Ascending aorta (tissue), 2 donors: ENCODE data around the gene OR5T3. TPM values are rescaled to one million over a fixed set of nuclear protein-coding genes. Genes with fewer than 3 reads are reported as not detected.
"Not testable (repeated sequence)": the region's sequence is repeated elsewhere in the genome, so short reads cannot be mapped to it uniquely, and the experiment has no call there.

ENCODE experiments used
- DNase-seq, 2 donors: peaks; one replicate each; pipeline ENCODE4 v3.0.0-alpha.2; 2019; ENCODE audit warnings: low spot score in 2 of 2
- H3K27ac ChIP-seq, 2 donors: fragments of 200-600 bp; sonication (generic); one replicate each; pipeline ENCODE4 v1.5.1; 2016 to 2017; ENCODE audit warnings: mild to moderate bottlenecking in 1 of 2
- H3K27me3 ChIP-seq: fragments of 200-600 bp; sonication (generic); one replicate; pipeline ENCODE4 v1.5.1; 2017
- H3K36me3 ChIP-seq, 2 donors: fragments of 200-600 bp; sonication (generic); one replicate each; pipeline ENCODE4 v1.5.1; 2016
- H3K4me1 ChIP-seq, 2 donors: fragments of 200-600 bp; sonication (generic); one replicate each; pipeline ENCODE4 v1.5.1; 2016 to 2017; ENCODE audit warnings: mild to moderate bottlenecking in 1 of 2
- H3K4me3 ChIP-seq, 2 donors: fragments of 200-600 bp; sonication (generic); one replicate each; pipeline ENCODE4 v1.5.1; 2016 to 2017; ENCODE audit warnings: mild to moderate bottlenecking in 1 of 2
- H3K9me3 ChIP-seq, 2 donors: fragments of 200-600 bp; sonication (generic); one replicate each; pipeline ENCODE4 v1.5.1; 2016
- intact Hi-C: fragments of 100-400 bp; cut with DNase I; formaldehyde crosslinking; loops from one replicate; pipeline ENCODE4 v1.15.1; 2023
- total RNA-seq: library from RNA; depleted of rRNA; stranded (reverse); fragments of >200 nt; gene quantifications from one replicate; pipeline ENCODE4 v1.1.0, GENCODE V29; 2016
- TF ChIP-seq, protein P1 (sequence below), 3 experiments: fragments of 200-600 bp in 2 of 3; fragments of 450-650 bp in 1 of 3; sonication (generic) in 2 of 3; IDR thresholded peaks; one replicate each; pipeline ENCODE4 v1.5.1; 2016 to 2019; ENCODE audit warnings: antibody characterized with exemption in 3 of 3, mild to moderate bottlenecking in 1 of 3, moderate library complexity in 1 of 3

The OR5T3 gene
- not detected for total RNA-seq

DNA sequence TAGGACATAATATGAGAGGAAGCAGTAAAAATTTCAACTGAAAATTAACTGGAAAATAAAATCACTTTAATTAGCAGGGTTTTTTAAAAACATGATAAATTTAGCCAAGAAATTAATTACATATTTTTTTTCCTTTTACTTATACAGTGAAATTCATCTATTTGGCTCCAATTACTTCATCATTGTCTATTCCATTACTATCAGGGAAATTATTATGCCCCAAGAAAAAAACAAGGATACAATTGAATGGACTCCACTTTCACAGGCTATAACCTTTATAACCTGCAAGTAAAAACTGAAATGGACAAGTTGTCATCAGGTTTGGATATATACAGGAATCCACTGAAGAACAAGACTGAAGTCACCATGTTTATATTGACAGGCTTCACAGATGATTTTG, at the start of gene OR5T3:
OR5T3 (plus strand) TSS at position 301 of the 400 bp plus-strand sequence; CDS start at position 301, 0 bp downstream.
- TF ChIP-seq, protein P1, sequence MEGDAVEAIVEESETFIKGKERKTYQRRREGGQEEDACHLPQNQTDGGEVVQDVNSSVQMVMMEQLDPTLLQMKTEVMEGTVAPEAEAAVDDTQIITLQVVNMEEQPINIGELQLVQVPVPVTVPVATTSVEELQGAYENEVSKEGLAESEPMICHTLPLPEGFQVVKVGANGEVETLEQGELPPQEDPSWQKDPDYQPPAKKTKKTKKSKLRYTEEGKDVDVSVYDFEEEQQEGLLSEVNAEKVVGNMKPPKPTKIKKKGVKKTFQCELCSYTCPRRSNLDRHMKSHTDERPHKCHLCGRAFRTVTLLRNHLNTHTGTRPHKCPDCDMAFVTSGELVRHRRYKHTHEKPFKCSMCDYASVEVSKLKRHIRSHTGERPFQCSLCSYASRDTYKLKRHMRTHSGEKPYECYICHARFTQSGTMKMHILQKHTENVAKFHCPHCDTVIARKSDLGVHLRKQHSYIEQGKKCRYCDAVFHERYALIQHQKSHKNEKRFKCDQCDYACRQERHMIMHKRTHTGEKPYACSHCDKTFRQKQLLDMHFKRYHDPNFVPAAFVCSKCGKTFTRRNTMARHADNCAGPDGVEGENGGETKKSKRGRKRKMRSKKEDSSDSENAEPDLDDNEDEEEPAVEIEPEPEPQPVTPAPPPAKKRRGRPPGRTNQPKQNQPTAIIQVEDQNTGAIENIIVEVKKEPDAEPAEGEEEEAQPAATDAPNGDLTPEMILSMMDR (IDR thresholded peaks at IDR 0.05), result no peak
- H3K4me3 ChIP-seq, result no peak within 1 kb of the TSS
- no peaks in the 10 kb centered on the region for H3K4me1 ChIP-seq
- H3K36me3 ChIP-seq, result no peaks in the 10 kb centered on the region
- no peaks in the 10 kb centered on the region for H3K27me3 ChIP-seq
- DNase-seq, result no peak
- no peaks in the 10 kb centered on the region for H3K9me3 ChIP-seq
- no peak within 1 kb of the TSS for H3K27ac ChIP-seq
- intact Hi-C loops, result no loop called here

DNA sequence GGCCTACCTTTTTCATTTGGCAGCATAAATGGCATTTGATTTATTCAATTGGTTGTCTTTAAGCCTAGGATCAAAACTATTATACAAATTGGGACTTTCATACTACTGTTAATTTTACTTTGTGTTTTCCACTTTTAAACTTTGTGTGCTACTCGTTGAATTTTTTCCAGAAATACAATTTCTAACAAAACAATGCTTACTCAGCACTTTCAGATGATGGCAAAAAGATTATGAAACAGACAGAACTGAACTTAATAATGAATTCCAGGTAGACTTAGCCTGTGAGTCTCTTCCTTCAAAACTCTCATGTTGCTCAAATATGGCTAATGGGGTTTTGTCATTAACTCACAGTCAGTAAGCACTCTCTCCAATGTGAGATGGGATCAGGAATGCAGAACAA, 44.3 kb upstream of the OR5T3 start:
- Histone ChIP-seq H3K4me3 (no peak overlapping the region), H3K9me3 (no peaks in the 10 kb centered on the region), H3K27ac (no peak overlapping the region), H3K4me1 (no peaks in the 10 kb centered on the region), H3K27me3 (no peaks in the 10 kb centered on the region), H3K36me3 (no peaks in the 10 kb centered on the region)
- TF ChIP-seq, protein P1 (IDR thresholded peaks at IDR 0.05), result no peak
- intact Hi-C loops, result no loop called here
- DNase-seq, result no peak

GRCh38 chr11:56214537-56214936, 37.5 kb upstream of the OR5T3 start:
- Histone ChIP-seq H3K4me1 (no peaks in the 10 kb centered on the region), H3K9me3 (peaks cover 0 to 10% of the 10 kb centered on the region in 2 donors), H3K4me3 (no peak overlapping the region), H3K36me3 (no peaks in the 10 kb centered on the region), H3K27me3 (no peaks in the 10 kb centered on the region), H3K27ac (no peak overlapping the region)
- intact Hi-C loops, result no loop called here
- TF ChIP-seq, protein P1 (IDR thresholded peaks at IDR 0.05), result no peak
- no peak for DNase-seq

GRCh38 chr11:56219735-56220134, 32.3 kb upstream of the OR5T3 start:
- H3K27me3 ChIP-seq, H3K4me3 ChIP-seq, intact Hi-C loops, H3K27ac ChIP-seq, H3K4me1 ChIP-seq, DNase-seq, H3K36me3 ChIP-seq, H3K9me3 ChIP-seq: not testable (repeated sequence)

- no peaks in the 10 kb centered on the region for H3K4me1 ChIP-seq
These were observed 17.9 kb upstream of the OR5T3 start, which contains the start of gene OR5T2 for GRCh38 chr11:56234155-56234554. Gene OR5T2, minus strand, starts transcription at chr11:56234255. Its CDS starts 1,193 bp downstream, at chr11:56233062.

DNA sequence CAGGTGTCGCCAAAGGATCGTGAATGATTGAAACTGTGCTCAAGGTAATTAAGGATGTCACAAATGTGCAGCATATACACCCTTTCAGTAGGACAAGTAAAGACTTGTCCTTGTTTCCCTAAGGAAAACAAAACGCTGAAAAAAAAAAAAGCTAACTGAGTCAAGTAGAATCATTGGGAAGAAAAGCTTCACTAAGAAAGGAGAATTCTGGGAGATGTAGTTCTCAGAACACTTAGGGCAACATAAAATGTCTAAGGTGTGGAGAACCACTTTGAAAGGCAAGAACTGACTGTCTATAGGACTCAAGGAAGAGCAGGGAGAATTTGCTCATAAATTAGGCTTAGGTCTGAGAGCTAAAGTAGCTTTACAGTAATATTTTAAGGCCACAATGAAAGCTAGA, 19.0 kb downstream of the OR5T3 start:
- Histone ChIP-seq H3K36me3 (no peaks in the 10 kb centered on the region), H3K9me3 (peaks cover 0 to 4% of the 10 kb centered on the region in 2 donors), H3K27me3 (no peaks in the 10 kb centered on the region), H3K4me3 (no peak overlapping the region), H3K4me1 (no peaks in the 10 kb centered on the region), H3K27ac (no peak overlapping the region)
- intact Hi-C loops, result no loop called here
- no peak for DNase-seq
- TF ChIP-seq, protein P1 (IDR thresholded peaks at IDR 0.05), result no peak

More at GRCh38 chr11:56234155-56234554, 17.9 kb upstream of the OR5T3 start, which contains the start of gene OR5T2:
- TF ChIP-seq, protein P1 (IDR thresholded peaks at IDR 0.05), result no peak
- intact Hi-C loops, result no loop called here
- no peaks in the 10 kb centered on the region for H3K9me3 ChIP-seq
- no peaks in the 10 kb centered on the region for H3K27me3 ChIP-seq
- DNase-seq, result no peak
- H3K27ac ChIP-seq, result no peak within 1 kb of the TSS
- H3K4me3 ChIP-seq, result no peak within 1 kb of the TSS
- H3K36me3 ChIP-seq, result no peaks in the 10 kb centered on the region
